ENCODE measurements around the gene PDPK1.
"Not testable (repeated sequence)": the region's sequence is repeated elsewhere in the genome, so short reads cannot be mapped to it uniquely, and the experiment has no call there.

The PDPK1 gene

DNA sequence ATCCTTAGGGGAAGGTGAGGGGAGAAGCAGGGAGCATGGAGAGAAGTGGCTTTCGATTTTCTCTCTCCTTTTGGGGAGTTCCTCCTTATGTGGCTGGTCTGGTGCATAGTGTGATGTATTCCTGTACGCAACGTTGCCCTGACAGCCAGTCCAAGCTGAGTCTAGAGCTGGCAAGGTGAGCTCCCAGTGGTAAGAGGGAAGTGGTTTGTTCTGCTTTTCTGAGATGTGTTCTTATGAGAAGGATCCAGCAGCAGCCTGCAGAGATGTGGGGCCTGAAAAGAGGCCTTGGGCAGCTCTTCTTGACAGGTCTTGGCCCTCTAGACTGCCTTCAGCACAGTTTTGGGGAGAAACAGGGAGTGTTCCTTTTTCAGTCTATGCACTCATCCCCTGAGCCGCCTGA is 3.1 kb downstream of the PDPK1 start:
- DNase-seq (ENCODE audit: low spot score), result not testable (repeated sequence)

GRCh38 chr16:2541409-2541808 is 3.6 kb downstream of the PDPK1 start:
- DNase-seq (ENCODE audit: low spot score), result not testable (repeated sequence)

DNA sequence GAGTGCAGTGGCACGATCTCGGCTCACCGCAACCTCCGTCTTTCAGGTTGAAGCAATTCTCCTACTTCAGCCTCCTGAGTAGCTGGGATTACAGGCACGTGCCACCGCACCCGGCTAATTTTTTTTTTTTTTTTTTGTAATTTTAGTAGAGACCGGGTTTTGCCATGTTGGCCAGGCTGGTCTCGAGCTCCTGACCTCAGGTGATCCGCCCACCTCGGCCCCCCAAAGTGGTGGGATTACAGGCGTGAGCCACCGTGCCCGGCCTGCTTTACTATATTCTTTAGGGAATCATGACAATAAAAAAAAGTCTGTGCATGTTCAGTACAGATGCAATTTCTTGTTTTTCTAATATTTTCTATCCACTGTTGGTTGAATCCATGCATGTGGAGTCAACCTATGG is 6.0 kb downstream of the PDPK1 start:
- not testable (repeated sequence) for DNase-seq (ENCODE audit: low spot score)

- DNase-seq (ENCODE audit: low spot score), result not testable (repeated sequence)
Measured at GRCh38 chr16:2550283-2550878, 12.6 kb downstream of the PDPK1 start.

DNA sequence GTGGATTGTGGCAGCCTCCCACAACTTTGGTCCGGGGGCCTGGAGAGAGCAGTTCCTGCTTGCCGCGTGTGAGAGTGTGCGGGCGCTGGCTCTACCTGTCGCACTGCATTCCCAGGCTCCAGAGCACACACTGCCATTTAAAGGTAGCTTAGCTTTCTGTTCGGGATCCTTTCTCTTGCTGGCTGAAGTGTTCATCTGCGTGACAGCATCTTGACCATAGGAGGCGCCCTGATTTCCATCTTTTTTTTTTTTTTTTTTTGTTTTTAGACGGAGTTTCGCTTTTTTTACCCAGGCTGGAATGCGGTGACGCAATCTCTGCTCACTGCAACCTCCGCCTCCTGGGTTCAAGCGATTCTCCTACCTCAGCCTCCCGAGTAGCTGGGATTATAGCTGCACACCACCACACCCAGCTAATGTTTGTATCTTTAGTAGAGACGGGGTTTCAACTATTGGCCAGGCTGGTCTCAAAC is 13.6 kb downstream of the PDPK1 start:
- peak; percentile 54 for DNase-seq (ENCODE audit: low spot score)

DNA sequence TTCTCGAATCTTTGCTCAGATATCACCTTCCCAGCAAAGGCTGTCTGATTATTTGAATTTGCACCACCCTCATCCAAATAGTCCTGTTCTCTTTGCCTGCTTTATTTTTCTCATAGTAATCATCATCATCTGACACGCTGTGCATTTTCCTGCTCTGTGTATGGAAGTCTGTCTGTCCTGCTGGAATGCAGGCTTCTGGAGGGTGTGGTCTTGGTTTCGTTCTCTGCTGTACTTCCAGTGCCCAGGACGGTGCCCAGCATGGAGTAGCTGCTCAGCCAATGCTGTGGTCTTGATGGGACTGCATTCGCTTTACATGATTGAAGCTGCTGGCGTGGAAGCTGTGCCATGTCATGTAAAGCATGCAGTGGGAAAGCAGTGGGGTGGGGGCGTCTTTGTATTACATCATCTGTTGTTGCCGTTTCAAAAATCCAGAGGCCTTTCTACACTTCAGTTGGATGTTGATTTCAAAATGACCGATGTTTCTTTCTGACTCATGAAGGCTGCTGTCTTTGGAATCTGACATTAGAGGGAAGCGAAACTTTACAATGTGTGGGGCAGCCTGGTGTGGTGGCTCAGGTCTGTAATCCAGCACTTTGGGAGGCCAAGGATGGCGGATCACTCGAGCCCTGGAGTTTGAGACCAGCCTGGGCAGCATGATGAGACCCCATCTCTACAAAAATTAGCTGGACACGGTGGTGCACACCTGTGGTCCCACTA is 17.0 kb downstream of the PDPK1 start:
- not testable (repeated sequence) for DNase-seq (ENCODE audit: low spot score)

DNA sequence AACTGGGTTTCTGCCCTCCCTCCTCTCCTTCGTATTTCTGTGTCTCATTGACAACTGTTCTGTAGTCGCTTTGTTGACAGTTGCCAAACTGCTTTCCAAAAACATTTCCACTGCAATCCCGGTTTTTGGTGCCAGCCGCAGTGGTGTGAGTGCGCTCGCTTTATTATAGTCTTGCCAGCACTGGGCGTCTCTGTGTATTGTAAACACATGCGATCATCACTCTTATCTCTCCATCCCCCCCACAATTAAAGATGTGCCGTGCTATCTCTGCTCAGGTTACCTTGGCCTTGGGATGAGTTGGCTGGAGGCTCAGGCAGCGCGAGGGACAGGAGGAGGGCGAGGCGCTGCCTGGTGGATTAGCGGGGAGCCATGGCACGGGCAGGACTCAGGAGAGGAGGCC is 19.3 kb downstream of the PDPK1 start:
- DNase-seq (ENCODE audit: low spot score), result not testable (repeated sequence)

DNA sequence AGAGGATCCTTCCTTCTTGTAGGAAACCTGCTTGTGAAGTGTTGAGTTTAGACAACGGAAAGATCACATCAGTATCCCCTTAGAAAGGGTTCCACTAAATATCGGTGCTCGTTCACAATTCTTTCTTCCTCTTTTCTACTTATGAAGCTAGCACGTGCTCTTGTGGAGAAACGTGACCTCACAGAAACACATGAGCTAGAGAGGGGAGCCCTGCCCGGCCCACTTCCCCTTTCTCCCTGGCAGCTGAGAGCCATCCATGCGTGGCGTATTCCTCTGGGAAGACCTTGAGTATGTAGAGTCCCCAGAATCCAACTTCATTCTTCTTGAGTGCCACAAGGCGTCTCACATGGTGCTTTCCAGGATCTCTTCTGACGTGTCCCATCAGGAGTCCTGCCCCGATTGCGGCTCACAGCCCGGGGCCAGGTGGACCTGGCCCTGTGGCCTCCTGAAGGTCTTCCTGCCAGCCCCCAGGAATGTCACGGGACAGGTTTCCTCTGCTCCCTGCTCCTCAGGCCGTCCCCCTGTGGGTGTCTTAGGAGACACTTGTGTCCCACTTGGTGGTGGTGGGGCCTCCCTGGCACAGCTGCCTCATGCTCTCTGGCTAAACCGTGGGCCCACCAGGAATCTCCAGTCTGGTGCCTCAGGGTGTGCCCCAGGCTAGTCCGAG is 22.4 kb downstream of the PDPK1 start:
- not testable (repeated sequence) for DNase-seq (ENCODE audit: low spot score)

- DNase-seq (ENCODE audit: low spot score), result not testable (repeated sequence)
Measured at GRCh38 chr16:2560798-2561133, 22.9 kb downstream of the PDPK1 start.

GRCh38 chr16:2567506-2567905 is 29.7 kb downstream of the PDPK1 start:
- DNase-seq (ENCODE audit: low spot score), result not testable (repeated sequence)

DNA sequence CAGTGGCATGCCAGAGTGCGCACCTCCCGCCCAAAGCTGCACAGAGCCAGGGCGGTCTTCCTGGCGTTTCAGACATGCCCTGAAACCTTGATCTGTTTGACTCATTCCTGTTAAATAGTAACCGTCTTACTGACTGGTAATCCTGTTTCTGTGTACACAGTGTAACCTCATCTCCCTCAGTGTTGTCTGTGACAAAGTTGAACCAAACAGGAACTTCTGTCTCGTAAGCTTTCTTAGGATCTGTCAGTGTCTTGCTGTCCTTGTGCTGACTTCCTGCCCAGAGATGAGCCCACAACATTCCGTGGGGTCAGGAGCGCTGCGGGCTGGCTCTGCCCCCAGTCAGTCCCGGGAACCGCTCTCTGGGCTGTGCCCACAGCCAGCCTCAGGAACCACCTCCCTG is 30.8 kb downstream of the PDPK1 start:
- DNase-seq (ENCODE audit: low spot score), result not testable (repeated sequence)

DNA sequence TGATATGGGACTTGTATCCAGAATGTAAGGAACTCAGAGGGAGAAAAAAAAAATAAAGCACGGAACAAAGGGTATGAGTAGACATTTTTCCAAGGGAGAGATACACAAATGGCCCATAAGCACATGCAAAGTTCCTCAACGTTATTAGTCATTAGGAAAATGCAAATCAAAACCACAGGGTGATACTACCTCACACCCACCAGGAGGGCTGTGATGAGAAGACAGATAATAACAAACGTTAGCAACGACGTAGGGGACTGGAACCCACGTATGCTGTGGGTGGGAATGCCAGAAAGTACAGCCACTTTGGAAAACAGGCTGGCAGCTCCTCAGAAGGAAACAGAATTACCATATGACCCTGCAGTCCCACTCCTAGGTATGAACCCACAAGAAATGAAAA is 34.9 kb downstream of the PDPK1 start:
- not testable (repeated sequence) for DNase-seq (ENCODE audit: low spot score)

DNA sequence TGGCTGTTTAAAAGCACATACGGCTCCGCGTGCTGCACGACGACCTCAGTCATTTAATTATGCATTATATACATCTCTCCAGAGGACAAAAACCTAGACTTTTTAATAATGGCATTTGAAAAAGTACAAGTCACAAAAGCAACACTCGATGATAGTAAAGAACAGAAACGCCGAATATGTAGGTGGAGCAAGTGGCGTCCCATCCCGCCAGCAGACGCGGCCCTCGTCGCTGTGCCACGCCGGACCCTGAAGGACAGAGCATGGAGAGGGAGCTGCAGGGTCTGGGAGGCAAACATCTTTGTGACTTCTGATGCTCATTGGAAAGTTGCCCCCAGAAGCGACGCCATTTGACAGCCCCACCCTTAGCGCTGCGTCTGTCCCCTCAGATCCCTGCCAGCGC is 38.0 kb downstream of the PDPK1 start:
- not testable (repeated sequence) for DNase-seq (ENCODE audit: low spot score)

- not testable (repeated sequence) for DNase-seq (ENCODE audit: low spot score)
Measured at GRCh38 chr16:2577044-2577443, 39.2 kb downstream of the PDPK1 start.

DNA sequence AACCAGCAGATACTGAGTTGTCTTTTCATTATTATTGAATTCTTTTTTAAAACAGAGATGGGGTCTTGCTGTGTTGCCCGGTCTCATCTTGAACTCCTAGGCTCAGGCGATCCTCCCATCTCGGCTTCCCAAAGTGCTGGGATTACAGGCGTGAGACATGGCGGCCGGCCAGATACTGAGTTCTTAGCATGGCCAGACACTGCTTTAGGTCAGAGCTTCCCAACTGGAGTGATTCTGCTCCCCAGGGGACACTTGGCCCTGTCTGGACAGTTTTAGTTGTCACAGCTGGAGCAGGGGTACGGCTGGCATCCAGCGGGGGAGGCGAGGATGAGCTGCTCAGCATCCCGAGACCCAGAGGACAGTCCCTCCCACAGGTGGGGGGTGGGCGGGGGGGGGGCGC is 41.1 kb downstream of the PDPK1 start:
- DNase-seq (ENCODE audit: low spot score), result not testable (repeated sequence)

GRCh38 chr16:2580143-2580542 is 42.3 kb downstream of the PDPK1 start:
- not testable (repeated sequence) for DNase-seq (ENCODE audit: low spot score)

DNA sequence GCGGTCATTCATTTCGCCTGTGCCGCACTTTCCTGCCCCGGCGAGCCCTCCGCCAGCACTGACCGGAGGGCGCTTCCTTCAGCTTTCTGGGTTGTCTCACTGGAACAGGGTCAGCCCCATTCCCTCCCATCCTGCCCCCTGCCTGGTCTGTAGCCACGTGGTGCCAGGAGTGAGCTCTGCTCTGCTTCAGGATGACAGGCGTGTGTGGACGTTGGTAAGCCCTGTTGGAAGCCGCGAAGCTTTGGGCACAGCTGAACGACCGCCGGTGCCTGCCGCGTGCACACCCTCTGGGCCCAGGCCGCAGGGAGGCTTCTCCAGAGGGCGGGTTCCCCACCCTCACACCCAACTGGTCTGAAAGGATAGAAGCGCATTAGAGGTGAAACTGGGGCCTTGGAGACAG is 43.0 kb downstream of the PDPK1 start:
- DNase-seq (ENCODE audit: low spot score), result not testable (repeated sequence)

- no peak for DNase-seq (ENCODE audit: low spot score)
Measured at GRCh38 chr16:2584729-2585650, 47.2 kb downstream of the PDPK1 start.

DNA sequence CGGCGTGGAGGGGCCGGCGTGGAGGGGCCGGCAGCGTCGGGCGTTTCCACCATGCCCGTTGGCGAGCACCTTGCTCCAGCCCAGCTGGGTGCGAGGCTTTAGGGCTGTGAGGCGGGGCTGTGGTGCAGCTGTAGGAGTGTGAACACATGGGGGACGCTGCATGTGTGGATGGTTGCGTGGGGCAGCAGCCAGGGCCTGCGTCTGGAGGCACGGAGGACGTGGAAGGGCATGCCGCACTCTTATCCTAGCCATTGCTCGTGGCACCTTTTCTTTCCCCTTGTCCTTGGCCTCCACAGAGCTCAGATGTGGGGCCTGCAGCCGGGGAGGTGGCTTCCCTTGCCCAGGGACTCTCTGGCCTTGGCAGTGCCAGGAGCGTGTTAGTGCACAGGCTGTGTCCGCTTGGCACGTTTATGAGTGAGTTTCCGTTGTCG is 47.8 kb downstream of the PDPK1 start:
- DNase-seq (ENCODE audit: low spot score), result no peak

- no peak for DNase-seq (ENCODE audit: low spot score)
Measured at GRCh38 chr16:2586241-2586640, 48.4 kb downstream of the PDPK1 start.

- no peak for DNase-seq (ENCODE audit: low spot score)
Measured at GRCh38 chr16:2586901-2587480, 49.2 kb downstream of the PDPK1 start.

Measured in ecto neural progenitor cell (in vitro differentiated cells).